Kidney tubule cell (primary cell): ENCODE measurements around the gene RTEL1.
"Not testable (repeated sequence)": the region's sequence is repeated elsewhere in the genome, so short reads cannot be mapped to it uniquely, and the experiment has no call there.

Experiments used
- DNase-seq: peaks from one replicate; pipeline ENCODE4 v3.0.0-alpha.2; 2018; ENCODE audit warnings: low spot score

RTEL1 gene, protein sequence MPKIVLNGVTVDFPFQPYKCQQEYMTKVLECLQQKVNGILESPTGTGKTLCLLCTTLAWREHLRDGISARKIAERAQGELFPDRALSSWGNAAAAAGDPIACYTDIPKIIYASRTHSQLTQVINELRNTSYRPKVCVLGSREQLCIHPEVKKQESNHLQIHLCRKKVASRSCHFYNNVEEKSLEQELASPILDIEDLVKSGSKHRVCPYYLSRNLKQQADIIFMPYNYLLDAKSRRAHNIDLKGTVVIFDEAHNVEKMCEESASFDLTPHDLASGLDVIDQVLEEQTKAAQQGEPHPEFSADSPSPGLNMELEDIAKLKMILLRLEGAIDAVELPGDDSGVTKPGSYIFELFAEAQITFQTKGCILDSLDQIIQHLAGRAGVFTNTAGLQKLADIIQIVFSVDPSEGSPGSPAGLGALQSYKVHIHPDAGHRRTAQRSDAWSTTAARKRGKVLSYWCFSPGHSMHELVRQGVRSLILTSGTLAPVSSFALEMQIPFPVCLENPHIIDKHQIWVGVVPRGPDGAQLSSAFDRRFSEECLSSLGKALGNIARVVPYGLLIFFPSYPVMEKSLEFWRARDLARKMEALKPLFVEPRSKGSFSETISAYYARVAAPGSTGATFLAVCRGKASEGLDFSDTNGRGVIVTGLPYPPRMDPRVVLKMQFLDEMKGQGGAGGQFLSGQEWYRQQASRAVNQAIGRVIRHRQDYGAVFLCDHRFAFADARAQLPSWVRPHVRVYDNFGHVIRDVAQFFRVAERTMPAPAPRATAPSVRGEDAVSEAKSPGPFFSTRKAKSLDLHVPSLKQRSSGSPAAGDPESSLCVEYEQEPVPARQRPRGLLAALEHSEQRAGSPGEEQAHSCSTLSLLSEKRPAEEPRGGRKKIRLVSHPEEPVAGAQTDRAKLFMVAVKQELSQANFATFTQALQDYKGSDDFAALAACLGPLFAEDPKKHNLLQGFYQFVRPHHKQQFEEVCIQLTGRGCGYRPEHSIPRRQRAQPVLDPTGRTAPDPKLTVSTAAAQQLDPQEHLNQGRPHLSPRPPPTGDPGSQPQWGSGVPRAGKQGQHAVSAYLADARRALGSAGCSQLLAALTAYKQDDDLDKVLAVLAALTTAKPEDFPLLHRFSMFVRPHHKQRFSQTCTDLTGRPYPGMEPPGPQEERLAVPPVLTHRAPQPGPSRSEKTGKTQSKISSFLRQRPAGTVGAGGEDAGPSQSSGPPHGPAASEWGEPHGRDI (N-terminal part only)

DNA sequence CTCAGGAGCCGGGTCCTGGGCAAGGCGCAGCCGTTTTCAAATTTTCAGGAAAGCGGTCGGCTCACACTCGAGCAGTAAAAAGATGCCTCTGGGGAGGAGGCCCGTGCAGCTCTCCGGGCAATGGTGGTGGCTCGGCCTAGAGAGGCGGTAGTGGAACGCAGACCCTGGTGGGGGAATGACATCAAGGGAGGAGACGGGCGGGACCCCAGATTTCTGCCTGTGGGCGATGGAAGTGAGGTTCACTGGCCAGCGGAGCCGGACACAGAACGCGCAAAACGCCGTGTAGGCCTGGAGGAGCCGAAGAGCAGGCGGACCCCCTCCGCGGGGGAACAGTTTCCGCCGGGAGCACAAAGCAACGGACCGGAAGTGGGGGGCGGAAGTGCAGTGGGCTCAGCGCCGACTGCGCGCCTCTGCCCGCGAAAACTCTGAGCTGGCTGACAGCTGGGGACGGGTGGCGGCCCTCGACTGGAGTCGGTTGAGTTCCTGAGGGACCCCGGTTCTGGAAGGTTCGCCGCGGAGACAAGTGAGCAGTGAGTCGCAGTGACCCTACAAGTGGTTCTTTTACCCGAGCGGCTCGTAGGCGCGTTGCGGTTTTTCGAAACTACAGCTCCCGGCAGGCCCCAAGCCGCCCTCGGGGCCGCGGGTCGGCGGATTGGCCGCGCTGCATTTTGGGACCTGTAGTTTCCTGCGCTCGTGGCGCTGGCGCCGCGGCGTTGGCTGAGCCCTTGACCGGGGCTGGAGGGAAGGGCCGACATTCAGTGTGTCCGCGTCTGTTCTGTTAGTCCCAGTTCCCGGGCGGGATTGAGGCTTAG, at the start of gene RTEL1:
Gene RTEL1, plus strand, starts transcription at position 376 of the 812 bp plus-strand sequence. CDS start 1,091 bp downstream, outside the sequence.
- peak; percentile 92 for DNase-seq

DNA sequence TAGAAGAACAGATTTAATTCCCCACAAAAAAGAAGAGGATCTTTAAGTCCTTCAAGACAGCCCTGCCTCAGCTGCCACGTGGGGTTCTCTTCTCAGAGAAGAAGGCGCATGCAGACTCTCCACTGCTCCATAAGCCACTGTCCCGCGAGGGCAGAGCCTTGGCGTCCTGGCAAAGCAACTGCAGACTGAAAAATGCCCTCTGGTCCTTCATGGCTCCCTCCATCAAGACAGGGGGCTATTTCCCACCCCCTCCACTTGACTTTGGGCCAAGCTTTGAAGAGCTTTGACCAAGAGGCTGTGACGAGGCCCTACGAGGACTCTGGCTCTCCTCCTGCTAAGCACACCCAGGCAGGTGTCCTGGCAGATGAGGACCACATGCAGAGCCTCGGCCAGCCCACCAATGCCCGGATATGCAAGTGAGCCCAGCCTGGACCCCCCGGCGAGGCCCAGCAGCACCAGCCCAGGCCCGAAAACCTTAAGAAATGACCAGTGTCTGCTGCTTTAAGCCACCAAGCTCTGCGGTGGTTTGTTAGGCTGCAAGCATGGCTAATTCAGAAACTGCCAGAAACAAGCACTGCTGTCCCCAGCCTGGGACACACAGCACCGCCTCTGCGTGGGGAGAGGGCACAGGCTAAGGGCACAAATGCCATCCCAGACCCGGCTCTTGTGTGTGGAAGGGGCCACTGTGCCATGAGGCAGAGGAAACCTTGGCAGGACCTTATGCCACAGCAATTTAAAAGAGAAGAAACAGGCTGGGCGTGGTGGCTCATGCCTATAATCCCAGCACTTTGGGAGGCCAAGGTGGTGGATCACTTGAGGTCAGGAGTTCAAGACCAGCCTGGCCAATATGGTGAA, 47.3 kb upstream of the RTEL1 start:
- DNase-seq, result no peak

- no peak for DNase-seq
Observed at GRCh38 chr20:63611646-63612045, 46.5 kb upstream of the RTEL1 start.

GRCh38 chr20:63612276-63612931, 45.7 kb upstream of the RTEL1 start:
- no peak for DNase-seq

GRCh38 chr20:63613863-63614594, 44.1 kb upstream of the RTEL1 start:
- DNase-seq, result not testable (repeated sequence)

- DNase-seq, result peak; percentile 80
Observed at GRCh38 chr20:63617092-63617875, 40.8 kb upstream of the RTEL1 start.

- DNase-seq, result no peak
Observed at GRCh38 chr20:63617876-63618265, 40.2 kb upstream of the RTEL1 start.

DNA sequence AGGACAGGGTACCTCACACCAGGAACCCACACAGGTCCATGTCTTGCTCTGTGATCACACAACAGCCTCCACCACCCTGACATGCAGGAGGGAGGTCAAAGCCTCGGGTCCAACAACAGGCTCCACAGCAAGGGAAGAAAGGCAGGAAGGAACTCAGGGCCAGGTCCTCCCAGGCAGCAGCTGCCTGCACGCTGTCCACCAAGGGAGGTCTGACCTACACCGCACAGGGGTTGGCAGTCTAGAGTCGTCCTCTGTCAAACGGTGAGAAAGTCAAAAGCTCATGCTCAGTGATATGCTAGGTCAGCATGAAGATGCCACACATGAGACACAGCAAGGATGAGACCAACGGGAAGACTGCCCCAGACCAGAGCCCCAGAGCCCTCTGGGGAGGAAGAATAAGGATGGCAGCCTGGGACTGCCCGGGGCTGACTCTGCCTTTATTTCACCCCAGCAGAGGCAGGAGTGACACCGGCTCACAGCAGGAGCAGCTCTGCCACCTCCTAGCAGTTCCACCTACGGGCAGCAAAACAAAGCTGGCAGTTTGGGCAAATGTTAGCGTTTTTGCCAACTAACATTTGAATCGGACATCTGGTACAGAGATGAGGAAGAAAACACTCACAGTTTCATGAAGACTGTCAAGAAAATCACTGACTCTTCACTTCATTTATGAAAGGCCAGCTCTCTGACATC, 39.7 kb upstream of the RTEL1 start:
- no peak for DNase-seq

DNA sequence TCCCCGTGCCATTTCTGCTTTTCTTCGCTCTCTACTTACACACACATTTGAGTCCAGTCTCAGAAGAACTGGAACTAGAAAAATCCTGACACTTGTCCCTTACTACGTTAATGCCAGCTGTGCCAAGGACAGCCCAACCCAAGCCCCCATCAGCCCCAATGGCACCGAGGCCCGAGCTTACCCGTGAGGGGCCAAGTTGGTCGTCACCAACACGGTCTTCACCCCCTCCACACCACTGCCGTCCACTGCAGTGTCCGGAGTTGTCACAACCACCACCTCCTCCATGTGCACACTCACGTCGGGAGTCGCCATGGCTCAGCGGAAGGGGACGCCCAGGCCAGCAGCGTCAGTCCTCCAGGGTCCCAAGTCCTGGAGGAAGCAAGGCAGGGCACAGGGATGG, 39.0 kb upstream of the RTEL1 start:
- no peak for DNase-seq

GRCh38 chr20:63619505-63619904, 38.6 kb upstream of the RTEL1 start:
- DNase-seq, result no peak

- DNase-seq, result no peak
Observed at GRCh38 chr20:63620991-63621390, 37.1 kb upstream of the RTEL1 start.

DNA sequence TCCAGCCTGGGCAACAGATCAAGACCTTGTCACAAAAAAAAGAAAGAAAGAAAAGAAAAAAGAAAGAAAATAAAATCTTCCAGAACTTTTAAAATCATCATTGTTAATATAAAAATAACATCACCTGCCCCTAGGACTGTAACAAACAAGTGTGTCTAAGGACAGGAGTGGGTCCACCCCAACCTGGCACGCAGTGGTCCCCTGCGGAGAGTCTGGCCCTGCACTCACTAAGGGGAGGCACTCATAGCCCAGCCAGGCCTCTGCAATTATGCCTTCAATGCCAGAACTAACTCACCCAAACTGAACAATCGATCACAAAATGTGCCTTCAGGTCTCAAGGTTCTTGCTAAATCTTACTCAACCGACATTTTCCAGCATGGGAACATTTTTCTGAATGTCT, 36.0 kb upstream of the RTEL1 start:
- no peak for DNase-seq

DNA sequence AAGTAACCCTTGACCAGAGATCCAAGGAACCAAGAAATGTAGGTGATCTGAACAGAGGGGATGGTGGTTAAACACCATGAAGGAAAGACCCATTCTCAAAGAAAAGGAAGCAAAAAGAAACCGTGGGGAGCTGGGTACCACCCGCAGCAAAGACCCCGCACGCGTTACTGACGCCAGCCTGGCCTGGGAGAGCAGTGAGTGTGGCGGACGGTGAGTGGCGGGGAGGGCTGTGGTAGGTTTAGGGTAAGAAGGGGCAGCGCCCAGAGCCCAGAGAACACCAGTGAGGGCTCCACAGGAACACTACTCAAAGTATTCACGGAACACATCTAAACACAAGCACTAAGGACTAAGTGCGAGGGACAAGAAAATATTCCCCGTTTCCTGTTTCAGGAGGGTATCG, 35.4 kb upstream of the RTEL1 start:
- DNase-seq, result no peak

DNA sequence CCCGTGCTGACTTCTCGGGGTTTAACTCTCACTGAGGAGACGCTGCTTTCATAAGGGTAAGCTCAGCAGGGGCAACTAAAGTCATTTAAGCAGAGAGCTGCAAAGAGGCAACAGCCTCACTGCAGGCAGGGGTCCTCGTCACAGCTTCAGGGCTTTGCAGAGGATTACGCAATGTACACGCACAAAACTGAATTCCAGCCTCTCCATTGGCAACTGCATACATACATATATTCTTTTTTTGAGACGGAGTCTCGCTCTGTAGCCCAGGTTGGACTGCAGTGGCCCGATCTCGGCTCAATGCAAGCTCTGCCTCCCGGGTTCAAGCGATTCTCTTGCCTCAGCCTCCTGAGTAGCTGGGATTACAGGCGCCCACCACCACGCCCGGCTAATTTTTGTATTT, 33.6 kb upstream of the RTEL1 start:
- no peak for DNase-seq

DNA sequence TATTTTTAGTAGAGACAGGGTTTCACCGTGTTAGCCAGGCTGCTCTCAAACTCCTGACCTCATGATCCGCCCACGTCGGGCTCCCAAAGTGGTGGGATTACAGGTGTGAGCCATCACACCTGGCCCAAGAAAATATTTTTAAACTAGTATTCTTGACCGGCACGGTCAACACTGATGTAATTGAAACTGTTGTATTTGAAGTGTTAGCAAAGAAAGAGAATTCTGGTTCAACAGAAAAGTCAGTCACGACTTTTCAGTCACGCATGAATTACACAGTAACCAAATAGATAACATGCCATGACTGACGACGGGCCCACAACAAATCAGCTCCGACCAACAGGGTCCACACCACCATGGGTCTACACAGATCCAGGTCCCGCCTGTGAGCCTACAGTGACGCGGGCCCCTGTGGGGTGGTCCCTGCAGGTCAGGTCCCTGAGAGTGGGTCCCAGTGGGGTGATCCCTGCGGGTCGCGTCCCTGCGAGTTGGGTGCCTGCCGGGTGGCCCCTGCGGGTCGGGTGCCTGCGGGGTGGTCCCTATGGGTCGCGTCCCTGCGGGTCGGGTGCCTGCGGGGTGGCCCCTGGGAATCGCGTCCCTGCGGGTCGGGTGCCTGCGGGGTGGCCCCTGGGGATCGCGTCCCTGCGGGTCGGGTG, 32.2 kb upstream of the RTEL1 start:
- DNase-seq, result peak; percentile 48

DNA sequence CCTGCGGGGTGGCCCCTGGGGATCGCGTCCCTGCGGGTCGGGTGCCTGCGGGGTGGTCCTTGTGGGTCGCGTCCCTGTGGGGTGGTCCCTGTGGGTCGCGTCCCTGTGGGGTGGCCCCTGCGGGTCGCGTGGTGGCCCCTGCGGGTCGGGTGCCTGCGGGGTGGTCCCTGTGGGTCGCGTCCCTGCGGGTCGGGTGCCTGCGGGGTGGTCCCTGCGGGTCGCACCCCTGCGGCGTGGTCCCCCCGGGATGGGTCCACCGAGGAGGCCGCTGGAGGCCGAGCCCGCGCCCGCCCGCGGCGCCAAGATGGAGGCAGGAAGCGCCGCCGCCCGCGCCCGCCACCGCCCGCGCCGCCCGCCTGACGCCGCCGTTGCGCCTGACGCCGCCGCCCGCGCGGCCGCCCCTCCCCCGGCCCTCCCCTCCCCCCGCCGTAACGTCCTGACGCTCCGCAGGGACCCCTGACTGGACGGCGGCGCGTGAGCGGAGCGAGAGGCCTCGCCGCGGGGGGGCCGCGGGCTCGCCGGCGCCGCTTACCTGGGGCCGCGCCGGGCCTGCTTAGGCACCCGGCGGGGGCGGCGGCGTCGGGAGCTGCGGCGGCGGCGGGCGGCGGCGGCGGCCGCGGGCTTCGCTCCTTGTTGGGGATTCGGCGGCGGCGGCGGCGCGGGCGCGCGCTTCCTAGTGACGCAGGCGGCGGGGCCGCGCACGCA, 31.5 kb upstream of the RTEL1 start, which contains the start of gene GMEB2:
Gene GMEB2, minus strand, starts transcription at position 678 of the 705 bp plus-strand sequence. CDS start 7,704 bp downstream, outside the sequence.
- no peak for DNase-seq
